IPS-NIHi11 (cell line): ENCODE measurements around the gene KCNIP3.
"Not testable (repeated sequence)": the region's sequence is repeated elsewhere in the genome, so short reads cannot be mapped to it uniquely, and the experiment has no call there.

Source experiments
- DNase-seq: peaks from one replicate; pipeline ENCODE4 v3.0.0; 2012; ENCODE audit warnings: mixed read lengths, low spot score

Gene KCNIP3

DNA sequence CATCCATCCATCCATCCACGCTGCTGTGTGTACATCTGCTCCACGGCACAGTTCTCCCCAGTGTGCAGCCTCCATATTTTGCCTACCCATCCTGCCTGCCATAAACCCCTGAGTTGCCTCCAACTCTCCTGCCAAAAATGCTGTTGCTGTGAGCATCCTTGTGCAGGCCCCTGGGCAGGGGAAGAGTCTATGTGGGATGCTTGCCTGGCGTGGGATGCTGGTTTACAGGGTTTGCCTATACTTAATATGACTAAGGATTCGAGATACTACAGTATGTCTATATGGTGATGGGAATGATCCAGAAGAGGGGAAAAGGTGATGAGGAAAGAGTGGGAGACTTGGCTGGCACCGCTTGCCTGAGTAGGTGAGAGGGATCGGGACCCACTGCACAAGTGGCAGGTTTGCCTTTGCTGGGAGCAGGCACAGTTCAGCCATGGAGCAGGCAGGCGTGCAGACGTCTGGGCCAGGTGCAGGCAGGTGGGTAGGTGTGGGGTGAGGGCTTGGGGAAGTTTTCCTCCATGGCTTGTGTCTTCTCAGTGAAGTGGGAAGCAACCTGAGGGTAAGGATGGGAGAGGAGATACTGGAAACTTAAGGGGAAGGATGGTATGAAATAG is 75.2 kb downstream of the KCNIP3 start:
- DNase-seq, result no peak

DNA sequence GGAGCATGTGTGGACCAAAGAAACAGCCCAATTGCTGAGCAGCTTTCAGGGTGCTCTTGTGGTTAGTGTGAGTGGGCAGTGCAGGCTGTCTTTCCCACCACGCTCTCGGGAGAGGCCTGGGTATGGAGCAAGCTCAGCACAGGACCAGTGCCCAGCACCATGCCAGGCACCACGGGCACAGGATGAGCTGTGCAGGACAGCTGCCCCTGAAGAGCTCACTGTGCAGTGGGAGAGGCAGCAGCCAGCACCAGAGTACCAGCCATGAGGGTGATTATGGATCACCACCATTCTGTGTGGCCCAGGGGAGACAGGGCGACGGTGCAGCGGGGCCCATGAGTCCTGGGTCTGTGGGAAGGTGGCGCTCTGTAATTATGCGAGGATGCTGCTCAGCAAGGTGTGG is 75.7 kb downstream of the KCNIP3 start:
- DNase-seq, result no peak

DNA sequence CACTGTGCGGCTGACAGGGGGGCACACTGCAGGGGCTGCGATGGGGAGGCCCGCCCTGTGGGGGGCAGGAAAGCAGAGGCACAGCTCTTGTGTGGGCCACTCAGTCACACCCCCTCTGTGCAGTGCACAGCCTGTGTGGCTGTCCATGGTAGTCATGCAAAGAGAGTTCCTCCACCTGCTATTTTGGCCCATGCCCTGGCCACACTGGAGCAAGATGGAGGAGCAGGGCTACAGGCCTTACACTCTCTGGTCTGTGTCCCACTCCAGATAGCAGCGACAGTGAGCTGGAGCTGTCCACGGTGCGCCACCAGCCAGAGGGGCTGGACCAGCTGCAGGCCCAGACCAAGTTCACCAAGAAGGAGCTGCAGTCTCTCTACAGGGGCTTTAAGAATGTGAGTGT is 76.9 kb downstream of the KCNIP3 start:
- DNase-seq, result no peak

DNA sequence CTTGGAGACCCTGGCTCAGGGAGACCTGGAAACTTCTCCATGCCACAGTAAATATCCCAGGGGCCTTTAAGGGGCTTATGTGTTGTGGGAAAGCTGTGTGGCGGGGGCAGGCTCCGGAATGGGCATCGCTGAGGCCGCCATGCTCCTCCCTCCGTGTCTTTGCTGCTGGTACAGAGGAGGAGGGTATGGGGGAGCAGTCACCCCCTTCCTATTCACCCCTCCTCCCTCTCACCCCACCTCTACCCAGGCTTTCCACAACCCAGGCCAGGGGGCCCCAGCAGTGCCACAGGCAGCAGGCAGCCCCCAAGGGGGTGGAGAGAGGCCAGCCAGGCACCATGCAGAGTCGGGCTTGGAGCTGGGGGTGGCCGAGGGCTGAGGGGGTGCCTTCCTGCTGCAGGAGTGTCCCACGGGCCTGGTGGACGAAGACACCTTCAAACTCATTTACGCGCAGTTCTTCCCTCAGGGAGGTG is 77.3 kb downstream of the KCNIP3 start:
- DNase-seq, result no peak

DNA sequence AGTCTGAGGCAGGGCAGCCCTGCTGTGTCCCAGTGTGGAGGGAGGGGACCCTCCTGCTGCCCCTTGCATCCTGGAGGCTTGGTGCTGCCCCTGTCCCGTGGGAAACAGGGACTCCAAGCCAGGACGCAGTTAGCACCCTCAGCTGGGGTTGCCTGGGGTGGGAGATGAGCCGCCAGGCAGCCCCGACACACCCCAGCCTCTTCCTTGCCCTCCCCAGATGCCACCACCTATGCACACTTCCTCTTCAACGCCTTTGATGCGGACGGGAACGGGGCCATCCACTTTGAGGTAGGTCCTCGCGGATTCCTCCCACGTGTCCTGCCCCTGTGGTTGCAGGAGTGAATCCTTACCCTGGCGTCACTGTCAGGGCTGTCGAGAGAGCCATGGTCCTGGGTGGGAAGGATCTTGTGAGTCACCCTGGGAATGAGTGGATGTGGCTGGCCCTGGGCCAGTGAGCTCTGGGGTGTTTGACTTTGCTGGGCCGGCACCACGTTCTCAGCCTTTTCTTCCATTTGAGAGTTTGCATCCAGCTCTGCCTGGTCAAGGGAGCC is 77.8 kb downstream of the KCNIP3 start:
- DNase-seq, result no peak

DNA sequence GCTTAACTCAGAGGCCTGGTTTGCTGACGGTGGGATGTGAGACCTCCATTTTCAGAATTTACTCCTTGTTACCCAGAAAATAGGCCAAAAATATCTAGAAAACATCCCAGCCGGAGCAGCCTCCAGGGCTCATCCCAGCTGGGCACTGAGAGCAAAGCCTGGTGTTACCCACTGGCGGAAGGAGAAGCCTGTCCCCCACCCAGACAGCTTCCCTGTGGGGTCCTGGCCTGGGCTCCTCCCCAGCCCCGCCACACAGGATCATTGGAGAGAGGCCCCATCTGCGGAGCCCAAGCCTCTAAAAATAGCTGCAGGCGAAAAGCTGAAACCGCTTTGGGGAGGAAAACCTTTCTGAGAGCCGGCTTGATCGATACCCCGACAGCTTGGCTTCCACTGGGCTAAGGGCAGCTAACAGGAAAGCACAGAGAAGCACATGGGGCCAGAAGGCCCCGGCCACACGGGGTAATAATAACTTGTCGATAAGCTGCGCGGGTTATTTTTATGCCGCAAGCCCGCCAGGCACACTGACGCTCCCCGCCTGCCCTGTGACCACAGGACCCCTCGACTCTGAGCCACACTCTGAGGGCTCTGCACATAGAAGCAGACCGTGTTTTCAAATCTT is 78.5 kb downstream of the KCNIP3 start:
- no peak for DNase-seq

DNA sequence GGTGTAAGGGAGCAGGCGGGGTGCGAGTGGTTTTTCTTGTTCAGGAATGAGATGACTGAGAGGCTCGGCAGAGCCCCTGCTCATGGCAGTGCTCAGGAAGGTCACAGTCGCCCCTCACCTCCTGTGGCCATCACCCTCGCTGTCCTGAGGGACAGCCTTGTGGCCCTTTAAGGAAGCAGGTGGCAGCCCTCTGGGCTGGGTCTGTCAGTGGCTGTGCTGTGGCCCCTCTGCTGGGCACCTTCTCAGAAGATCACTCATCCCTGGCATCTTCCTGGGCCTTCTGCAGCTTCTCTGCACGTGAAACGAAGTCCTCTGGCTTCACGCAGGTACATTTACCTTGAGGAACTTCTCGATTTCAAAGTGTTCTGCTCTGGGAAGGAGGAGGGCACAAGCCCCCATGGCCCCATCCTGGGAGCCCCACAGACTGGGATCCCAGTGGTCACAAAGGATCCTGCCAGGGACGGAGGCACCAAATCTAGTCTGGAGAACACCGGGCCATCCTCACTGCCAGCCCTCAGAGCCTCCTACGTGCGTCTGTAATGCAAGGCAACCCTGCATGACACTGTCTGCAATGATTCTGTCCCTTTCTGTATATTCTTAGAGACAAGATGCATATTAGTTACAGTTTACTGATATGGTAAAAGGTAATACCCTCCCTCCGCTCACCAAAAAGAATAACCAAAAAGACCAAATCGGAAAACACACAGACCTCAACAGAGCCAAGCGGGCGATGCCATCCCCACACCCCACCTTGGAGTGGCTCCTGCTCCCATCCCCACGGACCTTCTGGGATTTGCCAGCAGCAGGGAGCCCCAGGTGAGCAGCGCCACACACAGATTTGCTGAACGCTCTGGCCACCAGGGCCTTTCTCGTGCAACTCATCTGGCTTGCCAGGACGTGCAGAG is 79.4 kb downstream of the KCNIP3 start:
- DNase-seq, result no peak

DNA sequence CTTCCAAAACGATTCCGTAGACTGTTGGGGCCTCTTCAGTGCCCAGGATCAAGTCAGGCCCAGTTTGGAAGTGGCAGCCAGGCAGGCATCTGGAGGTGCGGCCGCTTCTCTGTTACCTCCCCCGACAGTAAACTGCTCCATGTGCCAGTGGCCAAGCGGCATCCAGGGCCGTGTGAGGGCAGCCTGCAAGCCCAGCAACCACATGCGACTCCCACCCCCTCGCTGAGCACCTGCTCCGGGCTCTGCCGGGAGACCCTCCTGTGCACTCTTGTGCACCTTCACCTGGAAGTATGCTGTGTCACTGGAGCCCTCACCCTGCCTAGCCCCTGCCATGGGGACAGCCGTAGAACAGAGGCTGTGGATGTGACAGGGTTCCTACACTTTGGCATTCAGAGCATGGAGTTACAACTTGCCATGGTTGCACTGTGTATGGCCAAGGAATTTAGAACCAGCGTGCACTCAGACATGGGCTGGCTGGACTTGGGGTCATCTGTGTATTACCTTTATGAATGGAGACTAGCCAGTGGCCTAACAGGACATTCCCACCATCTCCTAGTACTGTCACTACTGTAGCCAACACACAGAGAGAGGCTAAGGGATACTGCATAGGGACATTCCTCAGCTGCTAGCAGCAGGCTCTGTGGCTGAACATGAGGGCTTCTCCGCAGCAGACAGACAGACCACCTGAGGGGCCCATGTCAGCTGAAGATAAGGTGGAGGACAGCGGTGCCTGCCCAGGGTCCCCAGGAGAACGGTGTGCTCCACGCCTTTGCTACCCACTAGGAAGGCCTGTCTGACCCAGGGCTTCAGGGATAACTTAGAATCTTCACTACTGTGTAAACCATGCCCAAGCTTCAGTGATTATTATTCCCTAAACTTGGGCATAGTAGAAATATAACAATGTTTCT is 80.3 kb downstream of the KCNIP3 start:
- no peak for DNase-seq

DNA sequence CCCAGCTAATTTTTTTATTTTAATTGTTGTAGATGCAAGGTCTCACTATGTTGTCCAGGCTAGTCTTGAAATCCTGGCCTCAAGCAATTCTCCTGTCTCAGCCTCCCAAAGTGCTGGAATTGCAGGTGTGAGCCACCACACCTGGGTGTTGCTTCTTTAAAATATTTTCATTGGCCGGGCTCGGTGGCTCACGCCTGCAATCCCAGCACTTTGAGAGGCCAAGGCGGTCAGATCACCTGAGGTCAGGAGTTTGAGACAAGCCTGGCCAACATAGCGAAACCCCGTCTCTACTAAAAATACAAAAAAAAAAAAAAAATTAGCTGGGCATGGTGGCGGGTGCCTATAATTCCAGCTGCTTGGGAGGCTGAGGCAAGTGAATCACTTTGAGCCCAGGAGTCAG is 81.1 kb downstream of the KCNIP3 start:
- DNase-seq, result not testable (repeated sequence)

DNA sequence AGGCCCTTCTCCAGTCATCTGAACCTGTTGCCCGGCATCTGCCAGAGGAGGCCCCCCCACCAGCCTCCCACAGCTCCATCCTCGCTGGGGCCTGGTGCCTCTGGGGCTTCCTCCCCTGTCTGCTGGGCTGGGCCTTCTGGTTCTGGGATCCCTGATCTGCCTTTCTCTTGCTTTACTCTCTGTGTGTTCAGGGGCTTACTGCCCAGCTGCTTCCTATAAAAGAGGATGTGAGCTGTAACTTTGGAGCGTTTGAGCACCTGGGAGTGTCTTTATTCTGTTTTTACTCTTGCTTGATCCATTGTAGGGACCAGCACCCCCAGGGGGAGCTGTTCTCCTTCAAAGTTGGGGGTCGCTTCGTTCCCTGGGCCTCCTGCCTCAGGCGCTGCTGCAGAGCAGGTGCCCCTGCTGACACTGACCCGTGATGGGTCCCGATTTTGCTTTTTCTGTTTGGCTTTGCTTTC is 82.3 kb downstream of the KCNIP3 start:
- peak; percentile 64 for DNase-seq

DNA sequence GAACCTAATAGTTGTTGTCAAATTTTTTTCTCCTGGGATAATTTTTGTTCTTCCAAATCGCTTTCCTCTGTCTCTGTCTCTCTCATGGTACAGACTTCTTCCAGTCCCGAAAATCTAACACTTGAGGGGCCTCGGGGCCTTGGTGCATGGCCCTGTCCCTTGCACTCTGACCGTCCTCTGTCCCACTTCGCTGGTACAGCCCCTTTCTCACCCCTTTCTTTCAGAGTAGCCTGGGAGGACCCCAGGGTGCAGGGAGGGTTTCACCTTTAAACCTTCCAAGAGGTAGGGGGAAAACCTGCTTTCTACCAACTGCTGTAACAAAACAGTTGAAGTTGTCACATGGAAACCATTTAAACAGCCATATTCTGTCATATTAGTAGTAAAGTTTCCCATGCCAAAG is 83.1 kb downstream of the KCNIP3 start:
- DNase-seq, result no peak

DNA sequence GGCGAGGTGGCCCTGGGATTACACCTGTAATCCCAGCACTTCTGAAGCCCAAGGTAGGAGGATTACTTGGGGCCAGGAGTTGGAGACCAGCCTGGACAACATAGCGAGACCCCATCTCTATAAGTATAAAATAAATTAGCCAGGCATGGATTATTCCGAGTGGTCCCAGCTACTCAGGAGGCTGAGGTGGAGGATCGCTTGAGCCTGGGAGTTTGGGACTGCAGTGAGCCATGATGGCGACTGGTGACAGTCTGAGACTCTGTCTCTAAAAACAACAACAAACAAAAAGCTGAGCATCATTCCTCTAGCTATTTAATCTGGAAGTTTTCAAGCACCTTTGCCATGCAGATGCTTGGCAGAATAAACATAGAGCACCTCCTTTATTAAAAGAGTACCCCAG is 83.6 kb downstream of the KCNIP3 start:
- DNase-seq, result no peak

DNA sequence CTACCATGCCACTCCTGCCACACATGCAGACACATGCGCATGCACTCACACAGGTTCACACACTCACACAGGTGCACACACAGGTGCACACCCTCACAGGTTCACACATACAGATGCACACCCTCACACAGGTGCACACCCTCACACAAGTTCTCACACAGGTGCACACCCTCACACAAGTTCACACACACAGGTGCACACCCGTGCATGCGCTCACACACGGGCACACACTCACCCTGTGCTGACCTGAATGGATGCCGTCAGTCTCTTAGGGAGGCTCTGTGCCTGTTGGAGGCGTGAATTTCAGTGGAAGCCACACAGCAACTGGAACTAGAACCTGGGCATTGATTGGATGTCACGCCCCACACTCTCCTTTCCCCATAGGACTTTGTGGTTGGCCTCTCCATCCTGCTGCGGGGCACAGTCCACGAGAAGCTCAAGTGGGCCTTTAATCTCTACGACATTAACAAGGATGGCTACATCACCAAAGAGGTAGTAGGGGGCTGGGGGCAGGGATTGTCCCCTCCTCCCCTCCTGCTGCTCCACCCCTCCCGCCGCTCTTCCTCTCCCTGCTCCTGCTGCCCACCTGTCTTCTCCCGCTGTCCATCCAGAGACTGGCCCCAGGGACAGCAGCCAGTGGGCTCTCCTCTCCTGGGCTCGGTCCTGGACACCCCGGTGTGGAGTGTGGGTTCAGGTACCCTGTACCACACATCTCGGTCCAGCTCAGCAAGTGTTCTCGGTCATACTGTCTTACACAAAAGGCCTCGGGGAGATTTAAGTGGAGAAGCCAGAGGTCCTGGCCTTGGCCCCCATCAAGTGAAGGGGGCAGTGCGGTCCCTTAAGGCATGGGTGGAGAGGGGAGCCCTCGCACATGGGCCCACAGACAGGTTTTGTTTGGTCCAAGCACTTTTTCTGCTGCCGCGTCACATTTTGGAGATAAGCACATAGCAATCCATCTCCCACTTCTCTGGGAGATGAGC is 84.4 kb downstream of the KCNIP3 start:
- DNase-seq, result no peak

DNA sequence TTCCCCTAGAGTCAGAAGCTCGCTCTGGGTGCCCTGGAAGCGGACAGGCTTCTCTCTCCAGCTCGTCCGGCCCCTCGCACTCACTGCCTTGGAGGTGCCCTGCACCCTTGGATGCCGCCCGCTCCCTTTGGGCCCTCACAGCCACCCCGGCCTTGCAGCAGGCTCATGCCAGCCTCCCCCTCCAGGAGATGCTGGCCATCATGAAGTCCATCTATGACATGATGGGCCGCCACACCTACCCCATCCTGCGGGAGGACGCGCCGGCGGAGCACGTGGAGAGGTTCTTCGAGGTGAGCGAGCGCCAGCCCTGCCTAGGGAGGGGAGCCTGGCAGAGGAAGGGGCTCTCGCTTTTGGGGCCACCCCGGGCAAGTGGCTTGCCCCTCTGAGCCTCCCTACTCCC is 85.0 kb downstream of the KCNIP3 start:
- no peak for DNase-seq

DNA sequence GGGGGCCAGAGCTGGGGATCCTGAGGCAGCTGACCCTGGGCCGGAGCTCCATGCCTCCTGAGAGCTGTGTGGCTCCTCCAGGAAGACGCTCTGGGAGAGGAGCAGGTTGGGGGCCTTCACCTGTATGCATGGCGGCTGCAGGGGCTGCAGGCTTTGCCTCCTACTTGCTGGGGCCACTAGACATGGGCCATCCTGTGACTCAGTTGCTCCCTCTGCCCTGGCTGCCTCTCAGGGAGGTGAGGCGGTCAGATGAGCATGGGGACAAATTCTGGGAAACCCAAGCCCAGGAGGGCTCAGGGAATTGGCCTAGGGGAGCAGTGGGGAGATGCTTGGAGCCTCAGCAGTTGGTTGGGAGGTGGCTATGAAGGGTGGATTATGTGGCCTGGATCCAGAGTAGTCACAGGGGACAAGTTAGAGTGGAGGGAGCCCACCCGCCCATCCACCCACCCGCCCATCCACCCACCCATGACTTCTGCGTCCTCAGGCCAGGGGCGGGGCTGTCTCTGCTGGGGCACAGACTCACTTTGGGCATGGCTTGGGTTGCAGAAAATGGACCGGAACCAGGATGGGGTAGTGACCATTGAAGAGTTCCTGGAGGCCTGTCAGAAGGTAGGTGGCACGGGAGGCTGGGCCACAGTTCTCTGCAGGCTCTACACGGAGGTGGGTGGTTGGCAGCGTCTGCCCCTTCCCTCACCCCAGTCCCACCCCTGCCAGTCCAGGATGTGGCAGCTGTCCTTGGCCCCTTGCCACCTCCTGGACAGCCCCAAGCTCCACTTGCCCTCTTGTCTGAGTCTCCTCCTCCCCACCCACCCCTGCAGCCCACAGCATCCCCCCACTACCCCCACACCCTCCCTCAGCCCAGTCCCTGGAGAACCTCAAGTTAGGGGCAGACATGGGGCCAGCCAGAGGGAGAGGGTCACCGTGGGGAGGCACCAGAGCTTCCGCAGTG is 85.8 kb downstream of the KCNIP3 start:
- no peak for DNase-seq

DNA sequence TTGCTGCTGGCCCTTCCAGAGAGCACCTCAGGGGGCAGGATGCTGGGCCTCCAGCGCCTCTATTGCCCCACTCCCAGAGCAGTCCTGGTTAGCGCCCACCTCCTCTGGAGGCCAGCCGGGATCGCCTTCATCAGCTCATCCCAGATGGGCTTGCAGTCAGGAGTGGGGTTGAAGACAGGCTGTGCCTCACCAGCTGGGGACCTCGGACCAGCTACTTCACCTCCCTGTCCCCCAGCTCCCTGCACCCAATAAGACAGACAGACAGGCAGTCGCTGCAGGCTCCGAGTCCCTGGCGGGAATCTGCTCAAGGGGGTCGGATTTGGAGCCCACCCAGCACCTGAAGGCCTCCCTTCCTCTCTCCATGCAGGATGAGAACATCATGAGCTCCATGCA is 86.5 kb downstream of the KCNIP3 start:
- DNase-seq, result no peak

DNA sequence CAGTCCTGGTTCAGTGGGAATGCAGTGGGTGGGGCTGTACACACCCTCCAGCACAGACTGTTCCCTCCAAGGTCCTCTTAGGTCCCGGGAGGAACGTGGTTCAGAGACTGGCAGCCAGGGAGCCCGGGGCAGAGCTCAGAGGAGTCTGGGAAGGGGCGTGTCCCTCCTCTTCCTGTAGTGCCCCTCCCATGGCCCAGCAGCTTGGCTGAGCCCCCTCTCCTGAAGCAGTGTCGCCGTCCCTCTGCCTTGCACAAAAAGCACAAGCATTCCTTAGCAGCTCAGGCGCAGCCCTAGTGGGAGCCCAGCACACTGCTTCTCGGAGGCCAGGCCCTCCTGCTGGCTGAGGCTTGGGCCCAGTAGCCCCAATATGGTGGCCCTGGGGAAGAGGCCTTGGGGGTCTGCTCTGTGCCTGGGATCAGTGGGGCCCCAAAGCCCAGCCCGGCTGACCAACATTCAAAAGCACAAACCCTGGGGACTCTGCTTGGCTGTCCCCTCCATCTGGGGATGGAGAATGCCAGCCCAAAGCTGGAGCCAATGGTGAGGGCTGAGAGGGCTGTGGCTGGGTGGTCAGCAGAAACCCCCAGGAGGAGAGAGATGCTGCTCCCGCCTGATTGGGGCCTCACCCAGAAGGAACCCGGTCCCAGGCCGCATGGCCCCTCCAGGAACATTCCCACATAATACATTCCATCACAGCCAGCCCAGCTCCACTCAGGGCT is 87.9 kb downstream of the KCNIP3 start:
- peak; percentile 53 for DNase-seq

DNA sequence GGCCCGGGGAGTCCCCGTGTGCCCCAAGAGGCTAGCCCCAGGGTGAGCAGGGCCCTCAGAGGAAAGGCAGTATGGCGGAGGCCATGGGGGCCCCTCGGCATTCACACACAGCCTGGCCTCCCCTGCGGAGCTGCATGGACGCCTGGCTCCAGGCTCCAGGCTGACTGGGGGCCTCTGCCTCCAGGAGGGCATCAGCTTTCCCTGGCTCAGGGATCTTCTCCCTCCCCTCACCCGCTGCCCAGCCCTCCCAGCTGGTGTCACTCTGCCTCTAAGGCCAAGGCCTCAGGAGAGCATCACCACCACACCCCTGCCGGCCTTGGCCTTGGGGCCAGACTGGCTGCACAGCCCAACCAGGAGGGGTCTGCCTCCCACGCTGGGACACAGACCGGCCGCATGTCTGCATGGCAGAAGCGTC is 88.4 kb downstream of the KCNIP3 start:
- DNase-seq, result no peak

DNA sequence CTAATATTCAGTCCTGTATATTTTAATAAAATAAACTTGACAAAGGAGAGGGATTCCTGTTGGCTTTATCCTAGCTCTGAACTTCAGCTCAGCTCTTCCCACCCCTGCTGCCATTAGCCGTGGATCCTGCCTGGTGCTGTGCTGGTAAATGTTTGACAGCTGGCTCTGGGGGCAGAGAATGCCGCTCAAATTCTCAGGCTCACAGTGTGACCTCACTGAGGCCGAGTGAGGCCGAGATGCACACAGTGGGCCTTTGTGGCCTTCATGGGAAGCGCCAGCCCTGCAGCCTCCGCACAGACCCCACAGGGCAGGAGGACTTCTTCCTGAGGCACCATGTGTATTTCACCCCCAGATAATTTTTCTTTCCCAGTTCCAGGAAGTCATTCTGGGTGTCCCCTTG is 88.9 kb downstream of the KCNIP3 start:
- DNase-seq, result no peak
